PFSK-1 (cell line): ENCODE results near the gene KCNIP3.

Source experiments
- FOXP2 ChIP-seq: optimal IDR thresholded peaks from 2 replicates; pipeline ENCODE3; 2011; ENCODE audit warnings: borderline replicate concordance, control low read depth, inconsistent platforms; ENCODE audit not compliant: insufficient read depth; ENCODE audit errors: extremely low read length, extremely low read depth
- POLR2AphosphoS5 ChIP-seq: IDR thresholded peaks from 2 replicates; pipeline ENCODE4 v1.6.1; 2012; ENCODE audit warnings: low read depth, mild to moderate bottlenecking, control low read depth, low read length, moderate library complexity
- SIN3A ChIP-seq: IDR thresholded peaks from 2 replicates; pipeline ENCODE4 v1.6.1; 2012; ENCODE audit warnings: mild to moderate bottlenecking, low read length, moderate library complexity, borderline replicate concordance; ENCODE audit not compliant: insufficient read depth
- TAF1 ChIP-seq: IDR thresholded peaks from 2 replicates; pipeline ENCODE4 v1.6.1; 2012; ENCODE audit warnings: low read length, control low read depth, borderline replicate concordance; ENCODE audit not compliant: insufficient read depth
- TF ChIP-seq, protein P1 (sequence below), 2 experiments: IDR thresholded peaks; 2 replicates each; pipeline versions ENCODE4 v1.6.1 to v1.8.0; 2011 to 2012; ENCODE audit warnings: low read depth in 2 of 2, low read length in 2 of 2, control low read depth in 1 of 2, inconsistent platforms in 1 of 2, mild to moderate bottlenecking in 1 of 2, moderate library complexity in 1 of 2; ENCODE audit not compliant: insufficient read depth in 1 of 2

KCNIP3 gene

DNA sequence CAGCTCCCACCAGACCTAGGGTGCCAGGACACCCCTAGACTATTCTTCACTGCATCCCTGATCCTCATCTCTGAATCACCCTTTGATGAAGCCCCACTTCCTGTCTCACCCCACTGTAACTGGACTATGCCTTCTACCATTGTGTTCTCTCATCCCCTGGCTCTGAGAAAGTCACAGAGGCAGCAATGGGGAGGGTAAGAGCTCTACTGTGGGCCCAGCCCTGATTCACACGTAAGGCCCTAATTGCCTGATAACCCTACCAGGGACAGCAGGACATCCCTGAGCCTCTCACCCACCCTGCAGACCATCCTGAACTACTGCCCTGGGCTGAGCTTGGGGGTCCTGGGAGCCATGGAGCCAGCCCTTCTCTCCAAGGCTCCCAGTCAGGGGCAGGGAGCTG is 24.4 kb upstream of the KCNIP3 start:
- TF ChIP-seq TAF1 = no peak
- TF ChIP-seq FOXP2 = no peak
- no peak for TF ChIP-seq SIN3A
- TF ChIP-seq POLR2AphosphoS5 = no peak
- TF ChIP-seq, protein P1, sequence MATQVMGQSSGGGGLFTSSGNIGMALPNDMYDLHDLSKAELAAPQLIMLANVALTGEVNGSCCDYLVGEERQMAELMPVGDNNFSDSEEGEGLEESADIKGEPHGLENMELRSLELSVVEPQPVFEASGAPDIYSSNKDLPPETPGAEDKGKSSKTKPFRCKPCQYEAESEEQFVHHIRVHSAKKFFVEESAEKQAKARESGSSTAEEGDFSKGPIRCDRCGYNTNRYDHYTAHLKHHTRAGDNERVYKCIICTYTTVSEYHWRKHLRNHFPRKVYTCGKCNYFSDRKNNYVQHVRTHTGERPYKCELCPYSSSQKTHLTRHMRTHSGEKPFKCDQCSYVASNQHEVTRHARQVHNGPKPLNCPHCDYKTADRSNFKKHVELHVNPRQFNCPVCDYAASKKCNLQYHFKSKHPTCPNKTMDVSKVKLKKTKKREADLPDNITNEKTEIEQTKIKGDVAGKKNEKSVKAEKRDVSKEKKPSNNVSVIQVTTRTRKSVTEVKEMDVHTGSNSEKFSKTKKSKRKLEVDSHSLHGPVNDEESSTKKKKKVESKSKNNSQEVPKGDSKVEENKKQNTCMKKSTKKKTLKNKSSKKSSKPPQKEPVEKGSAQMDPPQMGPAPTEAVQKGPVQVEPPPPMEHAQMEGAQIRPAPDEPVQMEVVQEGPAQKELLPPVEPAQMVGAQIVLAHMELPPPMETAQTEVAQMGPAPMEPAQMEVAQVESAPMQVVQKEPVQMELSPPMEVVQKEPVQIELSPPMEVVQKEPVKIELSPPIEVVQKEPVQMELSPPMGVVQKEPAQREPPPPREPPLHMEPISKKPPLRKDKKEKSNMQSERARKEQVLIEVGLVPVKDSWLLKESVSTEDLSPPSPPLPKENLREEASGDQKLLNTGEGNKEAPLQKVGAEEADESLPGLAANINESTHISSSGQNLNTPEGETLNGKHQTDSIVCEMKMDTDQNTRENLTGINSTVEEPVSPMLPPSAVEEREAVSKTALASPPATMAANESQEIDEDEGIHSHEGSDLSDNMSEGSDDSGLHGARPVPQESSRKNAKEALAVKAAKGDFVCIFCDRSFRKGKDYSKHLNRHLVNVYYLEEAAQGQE (IDR thresholded peaks at IDR 0.05; ENCODE audit: insufficient read depth in 1 of 2, low read depth in 2 of 2, low read length in 2 of 2) = no peak

DNA sequence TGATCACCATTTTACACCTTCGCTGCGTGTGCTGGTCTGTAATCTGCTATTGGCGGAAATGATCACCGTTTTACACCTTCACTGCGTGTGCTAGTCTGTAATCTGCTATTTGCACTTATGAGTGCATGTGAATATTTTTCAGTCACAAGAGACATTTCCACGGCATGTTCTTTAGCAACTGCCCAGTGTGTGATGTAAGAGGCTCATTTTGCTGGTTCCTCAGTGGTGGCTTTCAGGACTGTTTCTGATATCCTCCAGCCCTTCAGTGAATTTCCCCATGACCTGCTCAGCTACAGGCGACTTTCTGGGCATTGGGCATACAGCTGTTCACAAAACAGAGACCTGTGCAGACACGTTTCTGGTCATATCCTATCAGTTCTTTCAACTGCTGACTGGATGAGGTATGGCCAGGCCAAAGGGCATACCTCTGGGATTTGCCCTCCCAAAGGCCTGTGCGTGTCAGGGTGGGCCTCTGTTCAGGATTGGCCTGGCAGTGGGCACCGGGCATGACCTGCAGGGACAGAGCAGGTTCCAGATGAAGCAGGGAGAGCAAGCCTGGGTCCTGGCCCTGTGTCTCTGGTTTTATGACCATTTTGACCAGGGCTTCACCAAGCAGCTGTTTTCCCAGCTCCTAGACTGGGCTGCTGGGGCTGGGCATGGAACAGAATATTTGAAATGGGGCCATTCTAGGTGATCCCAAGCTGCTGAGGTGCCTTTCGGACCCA is 23.4 kb upstream of the KCNIP3 start:
- TF ChIP-seq, protein P1 (IDR thresholded peaks at IDR 0.05; ENCODE audit: insufficient read depth in 1 of 2, low read depth in 2 of 2, low read length in 2 of 2) = no peak
- TF ChIP-seq FOXP2 = no peak

DNA sequence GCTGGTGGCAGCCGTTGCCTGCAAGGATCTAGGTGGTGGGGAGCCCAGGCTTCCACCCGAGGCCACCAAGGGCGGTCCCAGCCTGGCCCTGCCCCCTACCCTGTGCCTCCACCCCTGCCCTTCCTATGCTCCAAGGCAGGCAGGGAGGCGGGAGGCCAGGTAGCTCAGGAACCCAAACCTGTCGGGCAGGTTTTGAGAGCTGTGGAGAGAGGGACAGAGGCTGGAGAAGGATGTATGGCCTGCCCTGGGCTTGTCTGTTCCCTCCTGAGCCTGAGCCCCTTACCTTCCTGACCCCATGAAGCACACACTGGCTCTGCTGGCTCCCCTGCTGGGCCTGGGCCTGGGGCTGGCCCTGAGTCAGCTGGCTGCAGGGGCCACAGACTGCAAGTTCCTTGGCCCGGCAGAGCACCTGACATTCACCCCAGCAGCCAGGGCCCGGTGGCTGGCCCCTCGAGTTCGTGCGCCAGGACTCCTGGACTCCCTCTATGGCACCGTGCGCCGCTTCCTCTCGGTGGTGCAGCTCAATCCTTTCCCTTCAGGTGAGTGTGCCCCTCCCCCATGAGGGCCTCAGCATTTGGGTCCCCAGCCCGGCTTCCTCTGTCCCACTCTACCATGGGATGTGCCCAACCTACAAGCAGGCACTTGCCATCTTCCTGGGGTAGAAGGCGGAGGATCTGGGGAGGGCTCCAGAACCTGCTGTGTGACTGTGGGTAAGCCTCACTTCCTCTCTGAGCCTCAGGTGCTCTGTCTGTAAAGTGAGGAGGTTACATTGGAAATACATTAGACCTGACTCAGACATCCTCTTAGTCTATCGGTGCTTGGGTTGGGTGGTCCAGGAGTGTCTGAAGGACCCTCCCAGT is 22.6 kb upstream of the KCNIP3 start, which contains the start of gene PROM2:
PROM2 (plus strand) TSS at position 159 of the 860 bp plus-strand sequence; CDS start at position 296, 137 bp downstream.
- TF ChIP-seq POLR2AphosphoS5 = no peak
- no peak for TF ChIP-seq FOXP2
- TF ChIP-seq SIN3A = no peak
- TF ChIP-seq TAF1 = no peak
- TF ChIP-seq, protein P1 (IDR thresholded peaks at IDR 0.05; ENCODE audit: insufficient read depth in 1 of 2, low read depth in 2 of 2, low read length in 2 of 2) = no peak

DNA sequence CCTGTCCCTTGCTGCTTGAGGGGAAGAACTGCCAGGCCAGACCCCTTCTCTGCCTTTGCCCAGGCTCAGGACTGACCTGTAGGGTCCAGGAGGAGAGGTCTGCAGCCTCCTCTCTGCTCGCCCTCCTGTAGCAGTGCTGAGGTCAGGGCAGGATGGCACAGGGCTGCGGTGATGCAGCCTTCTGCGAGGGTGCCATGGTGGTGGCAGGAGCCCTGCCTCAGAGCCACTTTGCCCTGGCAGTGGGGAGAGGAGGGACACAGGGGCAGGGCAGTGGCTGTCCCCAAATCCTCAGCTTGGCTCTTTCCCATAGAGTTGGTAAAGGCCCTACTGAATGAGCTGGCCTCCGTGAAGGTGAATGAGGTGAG is 22.0 kb upstream of the KCNIP3 start:
- no peak for TF ChIP-seq SIN3A

DNA sequence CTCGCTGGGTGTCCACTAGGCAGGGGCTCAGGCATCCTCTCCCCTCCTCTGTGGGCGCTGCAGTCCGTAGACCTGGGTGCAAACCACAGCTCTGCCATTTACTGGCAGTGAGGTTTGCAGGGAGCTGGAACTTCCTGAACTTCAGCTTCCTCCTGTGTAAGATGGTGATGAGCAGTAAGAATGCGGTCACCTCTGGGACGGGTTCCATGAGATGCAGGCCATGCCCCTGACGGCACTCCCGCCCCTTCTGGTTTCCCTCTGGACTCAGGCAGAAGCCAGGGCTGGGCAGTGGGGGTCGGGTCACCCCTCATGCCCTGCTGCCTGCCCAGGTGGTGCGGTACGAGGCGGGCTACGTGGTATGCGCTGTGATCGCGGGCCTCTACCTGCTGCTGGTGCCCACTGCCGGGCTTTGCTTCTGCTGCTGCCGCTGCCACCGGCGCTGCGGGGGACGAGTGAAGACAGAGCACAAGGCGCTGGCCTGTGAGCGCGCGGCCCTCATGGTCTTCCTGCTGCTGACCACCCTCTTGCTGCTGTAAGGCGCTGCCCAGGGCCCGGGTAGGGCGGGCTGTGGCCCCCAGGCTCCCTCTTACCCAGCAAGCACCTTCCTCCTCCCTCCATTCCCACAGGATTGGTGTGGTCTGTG is 21.4 kb upstream of the KCNIP3 start:
- TF ChIP-seq FOXP2 (no peak), POLR2AphosphoS5 (no peak), TAF1 (no peak), SIN3A (no peak)
- TF ChIP-seq, protein P1 (IDR thresholded peaks at IDR 0.05; ENCODE audit: insufficient read depth in 1 of 2, low read depth in 2 of 2, low read length in 2 of 2) = no peak
